H4 (cell line): ENCODE measurements around the gene CLDN18. TPM values are rescaled to one million over a fixed set of nuclear protein-coding genes. Genes with fewer than 3 reads are reported as not detected.

Experiments used
- DNase-seq: peaks from one replicate; pipeline ENCODE4 v3.0.0-alpha.2; 2015; ENCODE audit warnings: low spot score
- total RNA-seq: library from RNA; depleted of rRNA; stranded (reverse); fragments of >200 nt; shearing (Covaris generic); gene quantifications from 2 replicates; pipeline ENCODE4 v1.2.3, GENCODE V29; 2014; rRNA removed

The CLDN18 gene
- total RNA-seq, 1 experiment from 2014 or later: not detected

DNA sequence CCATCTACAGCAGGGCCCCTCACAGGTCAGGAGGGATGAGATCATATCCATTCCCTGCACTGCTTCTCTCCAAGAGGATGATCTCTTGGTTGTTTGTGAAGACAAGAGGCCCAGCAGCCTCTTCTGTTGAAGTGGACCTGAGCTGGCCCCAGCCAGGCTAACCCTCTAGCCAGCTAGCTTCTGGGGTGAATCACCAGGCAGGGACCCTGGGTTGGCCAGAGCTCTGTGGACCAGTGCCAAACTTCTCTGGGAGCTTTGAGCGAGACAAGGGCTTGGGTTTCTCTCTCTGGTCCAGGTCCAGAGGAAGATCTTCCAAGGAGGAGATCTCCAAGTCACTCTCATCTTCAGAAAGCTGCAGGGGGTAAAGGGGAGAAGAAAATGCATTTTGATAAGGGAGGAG, 52.7 kb downstream of the CLDN18 start:
- DNase-seq: no peak

GRCh38 chr3:138063416-138063815, 53.5 kb downstream of the CLDN18 start:
- no peak for DNase-seq

DNA sequence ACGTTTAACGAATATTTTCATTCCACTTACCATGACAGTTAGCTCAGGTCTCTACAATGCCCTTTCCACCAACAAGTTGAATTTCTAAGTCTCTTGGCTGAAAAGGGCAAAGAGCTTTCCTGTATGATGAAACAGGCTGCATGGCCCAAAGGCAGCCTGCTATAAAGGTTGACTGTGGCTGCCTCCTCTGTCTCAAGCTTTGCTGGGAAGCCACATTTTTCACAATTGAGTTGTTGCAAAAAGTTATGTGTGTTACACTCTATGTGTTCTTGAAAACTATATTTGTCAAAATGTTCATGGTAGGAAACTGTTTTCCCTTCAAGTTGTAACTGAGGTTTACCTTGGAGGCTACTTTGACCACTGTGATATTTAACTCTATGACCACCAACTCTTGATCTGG, 56.0 kb downstream of the CLDN18 start:
- no peak for DNase-seq

GRCh38 chr3:138066383-138066782, 56.4 kb downstream of the CLDN18 start:
- no peak for DNase-seq

GRCh38 chr3:138066972-138067371, 57.0 kb downstream of the CLDN18 start:
- DNase-seq: no peak

GRCh38 chr3:138068046-138068445, 58.1 kb downstream of the CLDN18 start:
- no peak for DNase-seq

DNA sequence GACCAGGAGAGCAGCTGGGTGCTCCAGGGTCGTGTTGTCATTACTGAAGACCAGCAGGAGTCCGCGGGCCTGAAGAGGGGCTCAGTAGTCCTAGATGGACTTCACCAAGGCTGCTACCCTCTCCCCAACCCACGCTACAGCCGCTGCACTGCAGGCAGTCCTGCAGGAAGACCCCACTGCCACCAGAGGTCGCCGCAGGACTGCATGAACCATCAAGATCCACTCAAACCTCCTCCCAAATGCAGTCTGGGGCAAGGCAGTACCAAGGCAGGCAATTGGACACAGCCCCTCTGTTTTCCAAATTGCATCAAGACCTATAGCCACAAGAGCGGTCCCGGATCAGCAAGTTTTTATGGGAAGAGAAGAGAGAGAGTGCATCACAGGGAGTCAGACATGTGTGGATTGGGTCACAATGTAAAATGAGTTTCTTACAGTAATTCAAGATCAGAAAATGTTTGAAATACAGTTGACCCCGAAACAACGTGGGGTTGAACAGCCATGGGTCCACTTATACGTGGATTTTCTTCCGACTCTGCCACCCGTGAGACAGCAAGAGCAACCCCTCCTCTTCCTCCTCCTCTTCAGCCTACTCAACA, 58.7 kb downstream of the CLDN18 start:
- peak; percentile 76 for DNase-seq

DNA sequence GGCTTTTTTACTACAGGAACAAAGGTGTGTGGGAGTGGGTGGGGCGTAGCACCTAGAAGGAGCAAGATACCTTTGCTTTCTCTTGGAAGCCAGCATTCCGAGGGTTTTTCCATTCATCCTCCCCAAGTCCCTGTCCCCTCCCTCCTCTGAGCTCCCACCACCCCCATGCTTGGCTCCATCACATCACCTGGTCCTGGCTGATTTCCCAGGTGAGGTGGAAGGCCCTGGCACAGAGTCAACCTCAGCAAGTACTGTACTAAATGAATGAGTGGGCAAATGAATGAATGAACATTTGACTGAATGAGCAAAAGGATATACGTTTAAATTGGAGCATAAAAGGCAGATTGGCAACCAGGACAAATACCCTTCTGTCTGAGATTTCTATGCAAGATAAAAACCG, 60.0 kb downstream of the CLDN18 start:
- no peak for DNase-seq

- no peak for DNase-seq
Observed at GRCh38 chr3:138072796-138073195, 62.8 kb downstream of the CLDN18 start.

DNA sequence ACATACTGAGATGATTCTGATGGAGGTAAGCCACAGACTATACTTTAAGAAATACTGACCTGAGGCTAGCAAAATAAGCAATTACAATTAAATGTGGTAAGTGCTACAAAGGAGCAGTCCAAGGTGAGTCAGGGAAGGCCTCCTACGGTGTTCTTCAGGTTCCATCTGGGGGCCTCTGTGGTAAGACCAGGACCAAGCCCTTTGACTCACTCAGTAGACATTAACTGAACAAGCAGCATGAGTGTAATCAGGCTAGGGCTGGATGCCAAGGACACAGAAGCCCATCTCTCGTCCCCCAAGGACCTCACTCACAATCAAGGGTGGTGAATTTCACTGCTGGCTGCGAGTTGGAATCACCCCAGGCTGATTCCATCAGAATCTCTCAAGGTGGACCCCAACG, 68.1 kb downstream of the CLDN18 start:
- no peak for DNase-seq

GRCh38 chr3:138078901-138079344, 69.0 kb downstream of the CLDN18 start:
- DNase-seq: peak; percentile 82

- DNase-seq: no peak
Observed at GRCh38 chr3:138079901-138080300, 69.9 kb downstream of the CLDN18 start.

GRCh38 chr3:138081371-138082084, 71.6 kb downstream of the CLDN18 start:
- no peak for DNase-seq

DNA sequence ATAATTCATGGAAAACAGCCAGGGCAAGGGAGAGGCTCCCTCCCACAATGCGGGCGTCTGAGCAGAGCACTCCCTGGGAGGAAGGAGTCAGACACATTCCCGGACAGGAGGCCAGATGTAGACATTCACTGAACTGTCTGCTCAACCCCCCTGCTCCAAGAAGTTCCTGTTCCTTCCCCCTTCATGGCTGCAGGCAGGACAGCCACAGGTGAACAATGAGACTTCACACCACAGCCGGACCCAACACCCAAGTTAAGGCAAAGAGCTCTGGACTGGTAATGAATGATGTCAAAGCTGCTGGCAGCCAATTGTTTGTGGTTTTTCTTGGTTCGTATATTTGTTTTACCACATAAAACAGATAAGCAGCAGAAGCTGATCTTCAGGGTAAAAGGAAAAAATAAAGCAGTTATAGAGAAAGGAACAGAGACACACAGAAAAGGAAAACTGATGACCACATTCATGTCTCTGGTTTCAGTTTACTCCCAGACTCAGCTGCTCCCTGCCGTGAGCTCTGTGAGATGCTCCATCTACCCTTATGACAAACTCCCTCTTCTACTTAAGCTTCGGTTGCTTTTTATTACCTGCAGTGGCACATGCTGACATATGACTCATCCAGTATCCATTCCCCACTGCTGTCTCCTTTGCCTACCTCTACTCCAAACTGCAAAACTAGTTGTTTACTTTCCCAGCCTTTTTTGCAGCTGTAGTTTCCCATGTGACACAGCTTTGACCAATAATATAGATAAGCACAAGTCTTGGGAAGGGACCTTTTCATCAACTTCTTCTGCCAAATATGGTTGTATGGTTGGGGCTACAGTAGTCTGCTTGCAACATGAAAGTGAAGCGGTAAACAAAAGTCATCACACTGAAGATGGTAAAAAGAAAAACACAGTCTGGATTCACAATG, 72.4 kb downstream of the CLDN18 start:
- peak; percentile 99 for DNase-seq

DNA sequence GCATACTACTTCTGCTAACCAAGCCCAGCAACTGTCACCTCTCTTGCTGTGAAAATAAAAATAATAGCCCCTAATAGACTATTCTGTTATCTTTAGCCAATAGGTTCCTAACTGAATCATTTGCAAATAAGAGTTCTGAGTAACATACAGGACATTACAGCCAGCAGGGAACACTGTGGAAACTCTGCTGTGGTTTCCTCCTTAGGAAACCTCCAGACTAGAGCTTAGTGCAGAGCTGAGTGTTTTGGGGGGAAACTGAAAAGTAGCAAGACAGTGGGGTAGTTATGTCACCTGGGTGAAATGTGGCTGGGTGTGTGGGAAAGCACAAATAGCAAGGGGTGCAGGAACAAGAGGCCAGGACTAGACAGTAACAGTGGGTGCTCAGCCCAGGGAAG, 73.0 kb downstream of the CLDN18 start:
- DNase-seq: peak; percentile 32

Other genes starting within 250 kb of the CLDN18 start
- not detected in 2 replicates for gene SOX14, start 245.8 kb upstream of the CLDN18 start, total RNA-seq
- gene DZIP1L, start 105.4 kb downstream of the CLDN18 start, total RNA-seq: 4.5 and 6.3 TPM in 2 replicates
- gene A4GNT, start 122.2 kb downstream of the CLDN18 start, total RNA-seq: not detected in 2 replicates
- gene DBR1, start 164.8 kb downstream of the CLDN18 start, total RNA-seq: 27.6 and 31.9 TPM in 2 replicates
- gene ARMC8, start 177.1 kb downstream of the CLDN18 start, total RNA-seq: 40.0 and 81.3 TPM in 2 replicates